PC-9 (cell line): ENCODE data around the gene PIK3C2G.

ENCODE experiments used
- EZH2 ChIP-seq: fragments of 200-600 bp; sonication (generic); IDR thresholded peaks from 2 replicates; pipeline ENCODE4 v1.8.0; 2017; ENCODE audit warnings: antibody characterized with exemption, low read depth
- TF ChIP-seq, protein P1 (sequence below): fragments of 200-600 bp; sonication (generic); conservative IDR thresholded peaks from 2 replicates; pipeline ENCODE4 v1.6.1; 2017; ENCODE audit warnings: mixed run types, antibody characterized with exemption, mild to moderate bottlenecking, moderate library complexity

- TF ChIP-seq, protein P1, sequence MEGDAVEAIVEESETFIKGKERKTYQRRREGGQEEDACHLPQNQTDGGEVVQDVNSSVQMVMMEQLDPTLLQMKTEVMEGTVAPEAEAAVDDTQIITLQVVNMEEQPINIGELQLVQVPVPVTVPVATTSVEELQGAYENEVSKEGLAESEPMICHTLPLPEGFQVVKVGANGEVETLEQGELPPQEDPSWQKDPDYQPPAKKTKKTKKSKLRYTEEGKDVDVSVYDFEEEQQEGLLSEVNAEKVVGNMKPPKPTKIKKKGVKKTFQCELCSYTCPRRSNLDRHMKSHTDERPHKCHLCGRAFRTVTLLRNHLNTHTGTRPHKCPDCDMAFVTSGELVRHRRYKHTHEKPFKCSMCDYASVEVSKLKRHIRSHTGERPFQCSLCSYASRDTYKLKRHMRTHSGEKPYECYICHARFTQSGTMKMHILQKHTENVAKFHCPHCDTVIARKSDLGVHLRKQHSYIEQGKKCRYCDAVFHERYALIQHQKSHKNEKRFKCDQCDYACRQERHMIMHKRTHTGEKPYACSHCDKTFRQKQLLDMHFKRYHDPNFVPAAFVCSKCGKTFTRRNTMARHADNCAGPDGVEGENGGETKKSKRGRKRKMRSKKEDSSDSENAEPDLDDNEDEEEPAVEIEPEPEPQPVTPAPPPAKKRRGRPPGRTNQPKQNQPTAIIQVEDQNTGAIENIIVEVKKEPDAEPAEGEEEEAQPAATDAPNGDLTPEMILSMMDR = no peak
- TF ChIP-seq EZH2 = no peak
Observed at GRCh38 chr12:18556161-18556560, 294.8 kb downstream of the PIK3C2G start.
